Ishikawa (cell line): ENCODE results near the gene NAPB.

Source experiments
- CEBPB ChIP-seq: IDR thresholded peaks from 2 replicates; pipeline ENCODE4 v1.6.1; 2012
- CREB1 ChIP-seq: IDR thresholded peaks from 2 replicates; pipeline ENCODE4 v1.6.1; 2012; ENCODE audit warnings: low read depth
- EGR1 ChIP-seq: IDR thresholded peaks from 2 replicates; pipeline ENCODE4 v1.6.1; 2012
- EP300 ChIP-seq: IDR thresholded peaks from 2 replicates; pipeline ENCODE4 v1.6.1; 2012; ENCODE audit warnings: borderline replicate concordance
- FOXM1 ChIP-seq: IDR thresholded peaks from 2 replicates; pipeline ENCODE4 v1.6.1; 2012; ENCODE audit warnings: low read depth, borderline replicate concordance
- NFIC ChIP-seq: IDR thresholded peaks from 2 replicates; pipeline ENCODE4 v1.6.1; 2012
- RAD21 ChIP-seq: IDR thresholded peaks from 2 replicates; pipeline ENCODE4 v1.6.1; 2012; ENCODE audit warnings: low read depth
- TAF1 ChIP-seq: IDR thresholded peaks from 2 replicates; pipeline ENCODE4 v1.6.1; 2012; ENCODE audit warnings: low read depth, mild to moderate bottlenecking
- TCF12 ChIP-seq: IDR thresholded peaks from 2 replicates; pipeline ENCODE4 v1.6.1; 2012; ENCODE audit warnings: low read depth
- TEAD4 ChIP-seq: IDR thresholded peaks from 2 replicates; pipeline ENCODE4 v1.6.1; 2012
- USF1 ChIP-seq: IDR thresholded peaks from 2 replicates; pipeline ENCODE4 v1.6.1; 2012
- YY1 ChIP-seq: IDR thresholded peaks from 2 replicates; pipeline ENCODE4 v1.6.1; 2012; ENCODE audit warnings: low read depth
- ZBTB7A ChIP-seq: IDR thresholded peaks from 2 replicates; pipeline ENCODE4 v1.6.1; 2012; ENCODE audit warnings: low read depth
- TF ChIP-seq, protein P1 (sequence below): IDR thresholded peaks from 2 replicates; pipeline ENCODE4 v1.6.1; 2012; ENCODE audit warnings: low read depth, mild to moderate bottlenecking
- TF ChIP-seq, protein P2 (sequence below): IDR thresholded peaks from 2 replicates; pipeline ENCODE4 v1.6.1; 2012

Gene NAPB

DNA sequence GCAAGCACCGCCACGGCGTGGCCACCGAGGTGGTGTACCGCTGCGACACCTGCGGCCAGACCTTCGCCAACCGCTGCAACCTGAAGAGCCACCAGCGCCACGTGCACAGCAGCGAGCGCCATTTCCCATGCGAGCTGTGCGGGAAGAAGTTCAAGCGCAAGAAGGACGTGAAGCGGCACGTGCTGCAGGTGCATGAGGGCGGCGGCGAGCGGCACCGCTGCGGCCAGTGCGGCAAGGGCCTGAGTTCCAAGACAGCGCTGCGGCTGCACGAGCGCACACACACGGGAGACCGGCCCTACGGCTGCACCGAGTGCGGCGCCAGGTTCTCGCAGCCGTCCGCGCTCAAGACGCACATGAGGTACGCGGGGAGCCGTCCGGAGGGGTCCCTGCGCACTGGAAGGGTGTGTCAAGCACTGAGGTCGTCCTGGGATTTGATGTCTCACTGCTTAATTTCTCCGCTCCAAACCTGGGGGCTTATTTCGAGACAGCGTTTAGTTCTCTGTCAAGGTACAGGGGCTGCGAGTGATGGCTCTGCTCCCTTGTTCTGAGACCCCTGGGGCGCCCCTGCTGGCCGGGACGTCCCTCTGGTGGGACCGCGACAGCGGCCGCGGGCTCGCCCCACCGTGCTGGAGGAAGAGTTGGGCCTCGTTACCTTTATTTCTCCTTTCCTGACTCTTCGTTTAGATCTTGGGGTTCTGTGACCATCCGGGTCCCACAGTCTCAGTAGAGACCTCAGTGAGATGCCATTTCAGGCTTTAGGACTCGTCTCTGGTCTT is 55.7 kb downstream of the NAPB start:
- TF ChIP-seq EGR1 (no peak), FOXM1 (no peak), CEBPB (no peak), NFIC (no peak), TCF12 (no peak), TEAD4 (no peak), ZBTB7A (no peak), CREB1 (no peak), RAD21 (no peak), USF1 (no peak)
- TF ChIP-seq, protein P1, sequence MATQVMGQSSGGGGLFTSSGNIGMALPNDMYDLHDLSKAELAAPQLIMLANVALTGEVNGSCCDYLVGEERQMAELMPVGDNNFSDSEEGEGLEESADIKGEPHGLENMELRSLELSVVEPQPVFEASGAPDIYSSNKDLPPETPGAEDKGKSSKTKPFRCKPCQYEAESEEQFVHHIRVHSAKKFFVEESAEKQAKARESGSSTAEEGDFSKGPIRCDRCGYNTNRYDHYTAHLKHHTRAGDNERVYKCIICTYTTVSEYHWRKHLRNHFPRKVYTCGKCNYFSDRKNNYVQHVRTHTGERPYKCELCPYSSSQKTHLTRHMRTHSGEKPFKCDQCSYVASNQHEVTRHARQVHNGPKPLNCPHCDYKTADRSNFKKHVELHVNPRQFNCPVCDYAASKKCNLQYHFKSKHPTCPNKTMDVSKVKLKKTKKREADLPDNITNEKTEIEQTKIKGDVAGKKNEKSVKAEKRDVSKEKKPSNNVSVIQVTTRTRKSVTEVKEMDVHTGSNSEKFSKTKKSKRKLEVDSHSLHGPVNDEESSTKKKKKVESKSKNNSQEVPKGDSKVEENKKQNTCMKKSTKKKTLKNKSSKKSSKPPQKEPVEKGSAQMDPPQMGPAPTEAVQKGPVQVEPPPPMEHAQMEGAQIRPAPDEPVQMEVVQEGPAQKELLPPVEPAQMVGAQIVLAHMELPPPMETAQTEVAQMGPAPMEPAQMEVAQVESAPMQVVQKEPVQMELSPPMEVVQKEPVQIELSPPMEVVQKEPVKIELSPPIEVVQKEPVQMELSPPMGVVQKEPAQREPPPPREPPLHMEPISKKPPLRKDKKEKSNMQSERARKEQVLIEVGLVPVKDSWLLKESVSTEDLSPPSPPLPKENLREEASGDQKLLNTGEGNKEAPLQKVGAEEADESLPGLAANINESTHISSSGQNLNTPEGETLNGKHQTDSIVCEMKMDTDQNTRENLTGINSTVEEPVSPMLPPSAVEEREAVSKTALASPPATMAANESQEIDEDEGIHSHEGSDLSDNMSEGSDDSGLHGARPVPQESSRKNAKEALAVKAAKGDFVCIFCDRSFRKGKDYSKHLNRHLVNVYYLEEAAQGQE: no peak
- TF ChIP-seq, protein P2, sequence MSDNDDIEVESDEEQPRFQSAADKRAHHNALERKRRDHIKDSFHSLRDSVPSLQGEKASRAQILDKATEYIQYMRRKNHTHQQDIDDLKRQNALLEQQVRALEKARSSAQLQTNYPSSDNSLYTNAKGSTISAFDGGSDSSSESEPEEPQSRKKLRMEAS: no peak

DNA sequence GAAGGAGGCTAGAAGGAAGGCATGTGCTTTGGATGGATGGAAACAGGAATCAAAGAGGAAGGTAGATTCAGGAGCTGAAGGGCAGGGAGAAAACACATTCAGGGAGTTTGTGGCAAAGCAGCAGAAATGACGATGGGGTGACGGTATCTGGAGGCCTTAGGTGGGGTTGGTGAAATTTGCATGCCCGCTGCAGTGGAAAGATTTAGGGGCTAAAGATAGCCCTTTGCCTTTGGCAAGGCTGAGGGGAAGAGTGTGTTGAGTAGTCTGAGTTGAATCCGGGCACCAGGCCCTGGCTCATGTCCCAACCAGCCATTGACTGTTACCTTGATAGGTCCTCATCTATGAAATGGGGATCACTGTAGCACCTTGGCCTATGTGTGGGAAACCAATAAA is 58.0 kb downstream of the NAPB start:
- TF ChIP-seq CREB1 (no peak), TCF12 (no peak), RAD21 (no peak), TAF1 (no peak), ZBTB7A (no peak), EP300 (no peak), YY1 (no peak), NFIC (no peak), CEBPB (no peak), USF1 (no peak), TEAD4 (no peak), EGR1 (no peak)
- TF ChIP-seq, protein P2: no peak
- TF ChIP-seq, protein P1: no peak

DNA sequence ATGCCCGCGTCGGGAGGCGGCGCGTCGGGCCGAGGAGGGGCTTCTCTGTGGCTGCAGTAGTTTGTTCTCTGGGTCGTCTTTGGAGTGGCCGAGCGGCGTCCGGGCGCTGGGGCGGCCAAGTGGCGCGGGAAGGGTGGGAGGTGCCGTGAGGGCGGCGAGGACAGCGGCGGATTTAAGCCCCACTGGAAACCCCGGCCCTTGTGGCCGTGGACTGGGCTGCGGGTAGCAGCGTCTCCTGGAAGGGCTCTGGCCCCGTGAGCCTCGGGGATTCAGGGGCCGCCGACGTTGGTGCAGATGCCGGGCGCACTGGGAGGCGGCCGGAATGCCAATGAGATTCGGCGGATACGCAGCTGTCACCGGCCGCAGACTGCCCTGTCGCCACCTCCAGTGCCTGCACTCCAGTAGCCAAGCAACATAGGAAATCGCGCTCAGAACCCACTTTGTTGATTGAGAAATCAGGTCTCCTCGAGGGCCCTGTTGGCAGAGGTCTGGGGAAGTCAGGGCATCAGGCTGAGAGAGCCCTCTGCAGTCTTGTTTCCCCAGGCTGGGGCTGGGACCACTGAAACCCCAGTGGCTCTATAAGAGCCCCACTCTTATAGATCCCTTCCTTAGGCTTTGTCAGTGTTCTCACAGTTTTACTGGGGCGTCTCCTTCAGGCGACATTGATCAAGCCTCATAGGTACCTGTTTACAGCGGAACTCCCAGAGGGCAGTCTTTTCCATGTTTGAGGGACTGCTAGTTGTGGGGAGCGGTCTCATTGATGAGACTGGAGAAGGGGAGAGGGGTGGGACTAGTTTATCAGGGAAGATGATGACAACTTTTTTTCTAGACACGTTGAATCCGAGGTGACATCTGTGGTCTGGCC is 58.7 kb downstream of the NAPB start:
- no peak for TF ChIP-seq TAF1
- TF ChIP-seq, protein P2: peak; percentile 14; the same call in 1 of the 2 replicates

DNA sequence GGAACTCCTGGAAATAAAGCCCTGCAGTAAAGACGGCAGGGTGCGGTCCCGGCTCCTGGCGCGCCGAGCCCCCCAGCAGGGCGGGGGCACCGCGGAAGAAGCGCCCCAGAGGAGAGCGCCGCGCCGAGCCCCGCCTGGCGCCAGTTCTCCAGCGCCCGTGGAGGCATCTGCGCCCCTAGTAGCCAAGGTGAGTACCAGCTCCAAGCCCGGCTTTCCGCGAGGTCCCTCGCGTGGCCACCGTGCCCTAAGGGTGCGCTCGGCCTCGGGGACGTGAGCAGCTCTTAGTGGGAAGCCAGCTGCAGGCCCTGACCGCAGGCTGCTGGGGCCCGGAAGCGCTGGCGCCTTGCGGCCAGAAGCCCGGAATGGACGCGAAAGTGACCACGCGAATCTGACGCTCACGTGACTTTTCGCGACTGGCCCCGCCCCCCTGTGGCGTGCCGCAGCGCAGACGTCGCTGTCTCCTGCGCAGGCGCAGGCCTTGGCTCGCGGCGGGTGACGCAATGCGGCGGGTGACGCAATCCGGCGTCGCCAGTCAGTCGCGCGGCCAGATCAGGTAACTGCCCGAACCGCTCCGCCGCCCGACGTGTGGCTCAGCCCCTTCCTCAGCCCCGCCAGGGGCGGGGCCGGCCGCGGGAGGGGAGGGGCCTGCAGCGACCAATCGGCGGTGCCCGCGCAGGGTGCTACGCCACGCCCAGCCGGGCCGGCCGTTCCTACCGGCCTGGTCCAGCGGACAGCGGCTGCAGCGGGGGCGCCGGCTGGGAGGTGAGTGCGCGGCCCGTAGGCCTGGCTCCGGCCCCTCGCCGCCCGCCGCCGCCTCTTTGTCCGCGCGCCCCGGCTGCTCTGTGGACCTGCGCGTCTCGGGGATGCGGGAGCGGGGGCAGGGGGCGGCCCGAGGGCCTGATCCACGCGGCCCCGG is 59.6 kb downstream of the NAPB start, which contains the start of gene GZF1:
GZF1 (plus strand) TSS at position 707 of the 916 bp plus-strand sequence. CDS start 2,202 bp downstream, outside the sequence.
- TF ChIP-seq EGR1 (no peak), YY1 (peak; percentile 54), TAF1 (peak; percentile 85), ZBTB7A (0 out of 2 replicates have a peak, but pooled peaks have one; percentile 44), CEBPB (peak; percentile 97), RAD21 (no peak), USF1 (peak; percentile 99), TCF12 (peak; percentile 33; the same call in 1 of the 2 replicates), NFIC (peak; percentile 26; the same call in 1 of the 2 replicates), FOXM1 (no peak), TEAD4 (peak; percentile 17), CREB1 (peak; percentile 91), EP300 (no peak; the same call in 1 of the 2 replicates)
- TF ChIP-seq, protein P1: no peak
- TF ChIP-seq, protein P2: peak; percentile 91
